Heart left ventricle (tissue), 16 donors: ENCODE results near the gene TMEM178B. TPM values are rescaled to one million over a fixed set of nuclear protein-coding genes. Genes with fewer than 3 reads are reported as not detected.

Experiments
- ATAC-seq, 4 donors: fragments of 200-7000 bp; cut with Tn5 transposase; one replicate each; pipeline ENCODE4 v1.9.1; 2020 to 2022; ENCODE audit warnings: moderate library complexity in 4 of 4, mild to moderate bottlenecking in 3 of 4, moderate number of reproducible peaks in 1 of 4
- DNase-seq, 5 donors: peaks; one replicate each; pipeline ENCODE4 v3.0.0-alpha.2; 2020
- H3K27ac ChIP-seq, 12 donors: fragments of 200-600 bp; sonication (generic) in 4 of 12; one replicate each; pipeline versions ENCODE4 v1.5.0 to v1.8.0; 2016 to 2022; ENCODE audit warnings: mild to moderate bottlenecking in 2 of 12
- H3K27me3 ChIP-seq, 9 donors: fragments of 200-600 bp; sonication (generic) in 2 of 9; one replicate each; pipeline versions ENCODE4 v1.5.1 to v1.8.0; 2016 to 2022; ENCODE audit warnings: mild to moderate bottlenecking in 3 of 9
- H3K36me3 ChIP-seq, 9 donors: fragments of 200-600 bp; sonication (generic) in 2 of 9; one replicate each; pipeline versions ENCODE4 v1.5.0 to v1.8.0; 2018 to 2022; ENCODE audit warnings: mild to moderate bottlenecking in 2 of 9
- H3K4me1 ChIP-seq, 12 donors: fragments of 200-600 bp; sonication (generic) in 4 of 12; one replicate each; pipeline versions ENCODE4 v1.5.0 to v1.8.0; 2016 to 2022; ENCODE audit warnings: mild to moderate bottlenecking in 3 of 12
- H3K4me3 ChIP-seq, 12 donors: fragments of 200-600 bp; sonication (generic) in 4 of 12; one replicate each; pipeline versions ENCODE4 v1.5.0 to v1.8.0; 2017 to 2022; ENCODE audit warnings: mild to moderate bottlenecking in 9 of 12, moderate library complexity in 4 of 12
- H3K9me3 ChIP-seq, 12 donors: fragments of 200-600 bp; sonication (generic) in 4 of 12; one replicate each; pipeline versions ENCODE4 v1.5.0 to v1.8.0; 2016 to 2022; ENCODE audit warnings: mild to moderate bottlenecking in 1 of 12
- POLR2A ChIP-seq, 2 donors: fragments of 450-650 bp; IDR thresholded peaks; one replicate each; pipeline ENCODE4 v1.6.1; 2017; ENCODE audit warnings: antibody characterized with exemption in 2 of 2, mild to moderate bottlenecking in 2 of 2, moderate library complexity in 2 of 2
- WGBS, 4 donors: extraction: QIAGEN DNeasy Blood & Tissue Kit in 2 of 4; methylation state at CpG; one replicate each; pipeline versions ENCODE4 v1.1.5 to v1.1.7; 2013 to 2018; 5-methylcytosine and 5-hydroxymethylcytosine counted together
- intact Hi-C, 10 donors: fragments of 100-400 bp; cut with DNase I; formaldehyde crosslinking; loops; one replicate each; pipeline versions ENCODE4 v1.11.1 to v1.14.2; 2022
- polyA plus RNA-seq, 2 donors: library from polyadenylated mRNA; stranded (reverse); fragments of 200-250 nt; gene quantifications; one replicate each; pipeline ENCODE4 v1.2.3, GENCODE V29; 2013
- total RNA-seq, 9 donors: library from RNA; depleted of rRNA in 2 of 9; stranded (reverse); fragments of >200 nt in 2 of 9; fragmentation: NEBNext Ultra II Directional in 3 of 9; extraction: Animal tissue kit (Norgen Biotek cat#: 25700) in 3 of 9; gene quantifications; one replicate each; pipeline versions ENCODE4 v1.1.0 to v1.2.4, GENCODE V29; 2016 to 2023
- TF ChIP-seq, protein P1 (sequence below), 12 donors: fragments of 200-600 bp; sonication (generic) in 4 of 12; IDR thresholded peaks; one replicate each; pipeline versions ENCODE4 v1.5.0 to v1.8.0; 2018 to 2022; ENCODE audit warnings: antibody characterized with exemption in 12 of 12, mild to moderate bottlenecking in 5 of 12
- donor health status: ischemic (EF 13 %, LVEDD 7.1; RV severe dilation, severe dysfunction).
- donor health status: healthy with polysubstance abuse.
- donor health status: DM: no; HTN: yes; CAD: no.
- donor health status: DM: no; HTN: no; CAD: no.
- donor health status: ischemic (EF 25% LVEDD 6.9; RV normal size, moderate dysfunction).
- donor health status: ischemic (EF 25% LVEDD 5.7; RV mildly dilated, moderate dysfunction).
- donor health status: healthy.
- donor health status: DM: yes; HTN: yes; CAD: no.
- donor health status: ischemic (EF 35%, LVEDD 5.7; RV mildly dilated, moderate dysfunction).
- donor health status: nonischemic (EF 11% LVEDD 7.7; RV severe dilation, severe dysfunction).
- donor health status: DM: yes; HTN: yes; CAD: no.
- donor health status: PGD.
- donor health status: ischemic (EF 29% LVEDD 5.4; RV normal size, mild dysfunction).
- donor health status: nonischemic (EF 23%, LVEDD 6.1; RV moderate dilation, normal function).

The TMEM178B gene
- total and polyA plus RNA-seq, 11 donors: 1.2 to 58.5 (median 19.0) TPM

DNA sequence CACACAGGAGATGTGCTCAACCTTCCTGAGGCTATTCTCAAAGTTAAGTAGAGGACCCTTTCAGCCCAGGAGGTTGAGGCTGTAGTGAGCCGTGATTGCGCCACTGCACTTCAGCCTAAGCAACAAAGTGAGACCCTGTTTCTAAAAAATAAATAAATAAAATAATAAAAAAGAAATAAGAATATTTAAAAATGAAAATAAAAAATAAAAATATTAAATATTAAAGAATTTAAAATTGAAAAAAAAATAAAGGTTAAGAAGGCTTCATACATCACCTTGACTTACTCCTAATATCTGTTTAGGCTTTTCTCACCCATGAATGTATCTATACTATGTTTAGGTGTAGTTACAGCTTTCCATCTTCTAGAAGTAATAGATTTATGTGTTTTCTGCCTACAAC lies 289.9 kb downstream of the TMEM178B start:
- no peak overlapping the region for H3K4me3 ChIP-seq
- no peak for DNase-seq
- no peaks in the 10 kb centered on the region for H3K27me3 ChIP-seq
- H3K9me3 ChIP-seq: no peaks in the 10 kb centered on the region
- intact Hi-C loops: loop anchor here in 4 of 10 donors (5.0 to 10.0 kb wide), 4 partner anchors 61 to 171 kb away; no protein-coding TSS in a partner anchor
- H3K36me3 ChIP-seq: no peaks in the 10 kb centered on the region
- peak overlapping the region in 8 of 12 donors; percentile 7 to 87 (median 60) for H3K27ac ChIP-seq
- WGBS, 4 donors: 95 to 98% (median 96%) methylated on average over 2 of the region's 2 CpGs
- ATAC-seq: no peak
- no peak for TF ChIP-seq POLR2A (IDR thresholded peaks at IDR 0.05)
- TF ChIP-seq, protein P1, sequence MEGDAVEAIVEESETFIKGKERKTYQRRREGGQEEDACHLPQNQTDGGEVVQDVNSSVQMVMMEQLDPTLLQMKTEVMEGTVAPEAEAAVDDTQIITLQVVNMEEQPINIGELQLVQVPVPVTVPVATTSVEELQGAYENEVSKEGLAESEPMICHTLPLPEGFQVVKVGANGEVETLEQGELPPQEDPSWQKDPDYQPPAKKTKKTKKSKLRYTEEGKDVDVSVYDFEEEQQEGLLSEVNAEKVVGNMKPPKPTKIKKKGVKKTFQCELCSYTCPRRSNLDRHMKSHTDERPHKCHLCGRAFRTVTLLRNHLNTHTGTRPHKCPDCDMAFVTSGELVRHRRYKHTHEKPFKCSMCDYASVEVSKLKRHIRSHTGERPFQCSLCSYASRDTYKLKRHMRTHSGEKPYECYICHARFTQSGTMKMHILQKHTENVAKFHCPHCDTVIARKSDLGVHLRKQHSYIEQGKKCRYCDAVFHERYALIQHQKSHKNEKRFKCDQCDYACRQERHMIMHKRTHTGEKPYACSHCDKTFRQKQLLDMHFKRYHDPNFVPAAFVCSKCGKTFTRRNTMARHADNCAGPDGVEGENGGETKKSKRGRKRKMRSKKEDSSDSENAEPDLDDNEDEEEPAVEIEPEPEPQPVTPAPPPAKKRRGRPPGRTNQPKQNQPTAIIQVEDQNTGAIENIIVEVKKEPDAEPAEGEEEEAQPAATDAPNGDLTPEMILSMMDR (IDR thresholded peaks at IDR 0.05): no peak
- H3K4me1 ChIP-seq: peaks cover 0 to 78% (median 27%) of the 10 kb centered on the region in 12 donors

DNA sequence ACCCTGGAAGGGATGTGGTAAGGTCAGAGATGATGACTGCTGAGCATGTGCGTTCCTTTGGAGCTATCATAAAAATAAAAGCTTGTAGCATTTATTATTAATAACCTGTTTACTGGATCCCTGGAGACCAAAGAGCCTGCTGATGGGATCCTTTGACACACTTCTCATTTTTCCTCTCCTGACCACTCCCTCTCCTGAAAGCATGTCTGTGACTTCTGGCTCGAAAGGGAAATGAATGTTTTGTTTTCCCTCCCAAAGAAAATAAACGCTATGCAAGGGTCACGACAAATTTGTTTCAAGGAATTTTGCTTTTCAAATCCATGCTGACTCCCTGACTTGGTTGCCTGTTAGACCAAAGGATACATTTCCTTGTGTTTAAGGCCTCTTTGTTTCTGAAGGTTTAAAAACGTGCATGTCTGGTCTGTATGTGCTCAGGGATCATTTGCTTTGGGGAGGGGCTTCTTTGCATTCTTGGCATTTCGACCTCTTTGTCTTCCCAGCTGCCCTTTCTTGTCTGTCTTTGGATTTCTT lies 292.3 kb downstream of the TMEM178B start:
- Histone ChIP-seq H3K27ac (peak overlapping the region; percentile 67 to 87 (median 74)), H3K4me1 (peaks cover 0 to 85% (median 31%) of the 10 kb centered on the region in 12 donors), H3K36me3 (no peaks in the 10 kb centered on the region), H3K27me3 (no peaks in the 10 kb centered on the region), H3K4me3 (no peak overlapping the region), H3K9me3 (no peaks in the 10 kb centered on the region)
- TF ChIP-seq, protein P1 (IDR thresholded peaks at IDR 0.05): no peak
- TF ChIP-seq POLR2A (IDR thresholded peaks at IDR 0.05): no peak
- ATAC-seq: peak; percentile 60 to 79 (median 68)
- intact Hi-C loops: loop anchor here in 4 of 10 donors (1.0 to 10.0 kb wide), 6 partner anchors 59 to 169 kb away; no protein-coding TSS in a partner anchor
- DNase-seq: peak in 1 of 5 donors; percentile 28
- 8 to 20% (median 12%) methylated on average over 6 of the region's 6 CpGs for WGBS, 4 donors

- Histone ChIP-seq H3K27ac (peak overlapping the region; percentile 41 to 83 (median 72)), H3K9me3 (no peaks in the 10 kb centered on the region), H3K4me3 (peak overlapping the region in 1 of 12 donors; percentile 15), H3K4me1 (peaks cover 0 to 61% (median 19%) of the 10 kb centered on the region in 12 donors), H3K36me3 (no peaks in the 10 kb centered on the region), H3K27me3 (no peaks in the 10 kb centered on the region)
- intact Hi-C loops: loop anchor here in 4 of 10 donors (5.0 to 10.0 kb wide), 5 partner anchors 62 to 165 kb away; no protein-coding TSS in a partner anchor
- ATAC-seq (peak; percentile 71 to 81 (median 76)), DNase-seq (peak in 4 of 5 donors; percentile 55 to 77 (median 70))
- 16 to 33% (median 23%) methylated on average over 4 of the region's 4 CpGs for WGBS, 4 donors
- TF ChIP-seq, protein P1 (IDR thresholded peaks at IDR 0.05): no peak
- no peak for TF ChIP-seq POLR2A (IDR thresholded peaks at IDR 0.05)
These were observed 295.6 kb downstream of the TMEM178B start for GRCh38 chr7:141369422-141369821.

DNA sequence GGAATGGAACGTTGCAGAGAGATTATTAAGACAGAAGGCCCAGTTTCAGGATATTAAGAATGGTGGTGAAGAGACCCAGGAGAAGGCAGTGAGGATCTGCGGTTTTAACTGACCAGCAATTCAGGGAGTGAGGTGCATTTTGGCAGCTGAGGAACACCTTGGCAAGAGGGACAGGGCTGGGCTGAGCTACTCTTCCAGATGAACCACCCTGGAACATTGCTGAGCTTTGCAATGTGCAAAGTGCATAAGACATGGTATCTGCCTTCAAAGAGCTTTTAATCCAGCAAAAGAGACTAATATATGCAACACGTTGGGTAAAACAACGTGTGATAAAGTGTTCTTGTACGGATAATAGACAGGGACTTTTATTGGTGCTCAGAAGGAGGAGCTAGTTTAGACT lies 296.3 kb downstream of the TMEM178B start:
- DNase-seq (peak in 1 of 5 donors; percentile 37), ATAC-seq (peak in 2 of 4 donors; percentile 25 to 32)
- intact Hi-C loops: no loop called here
- Histone ChIP-seq H3K4me1 (peaks cover 0 to 56% (median 19%) of the 10 kb centered on the region in 12 donors), H3K27me3 (no peaks in the 10 kb centered on the region), H3K4me3 (no peak overlapping the region), H3K9me3 (no peaks in the 10 kb centered on the region), H3K27ac (peak overlapping the region in 11 of 12 donors; percentile 41 to 83 (median 73)), H3K36me3 (no peaks in the 10 kb centered on the region)
- 59 to 82% (median 68%) methylated on average over 5 of the region's 5 CpGs for WGBS, 4 donors
- no peak for TF ChIP-seq POLR2A (IDR thresholded peaks at IDR 0.05)
- TF ChIP-seq, protein P1 (IDR thresholded peaks at IDR 0.05): no peak
